Endothelial cell of umbilical vein (primary cell): Measurements from ENCODE around the gene KL. TPM values are rescaled to one million over a fixed set of nuclear protein-coding genes. Genes with fewer than 3 reads are reported as not detected.

ENCODE experiments used
- BruUV-seq: library from RNA; stranded (reverse); fragments of 400-500 nt; replicated peaks from 2 replicates; lab custom pipeline; 2021; lab: Mats Ljungman, UMichigan
- CTCF ChIA-PET: fragments of 300-600, 350-600 bp; sonication (Branson Sonifier 250); formaldehyde crosslinking; loops from one replicate; lab custom pipeline; 2021; ENCODE audit warnings: antibody characterized with exemption, inconsistent platforms; lab: Charles Lee
- POLR2A ChIA-PET: fragments of 300-600, 350-600 bp; sonication (Branson Sonifier 250); formaldehyde crosslinking; loops from one replicate; lab custom pipeline; 2021; ENCODE audit warnings: antibody characterized with exemption, inconsistent platforms; lab: Charles Lee
- DNase-seq: peaks from one replicate; pipeline ENCODE4 v3.0.0-alpha.2; 2011; ENCODE audit warnings: low read depth, low spot score
- FAIRE-seq: peaks from 2 replicates; lab custom pipeline; 2011; peaks lifted over from hg19 to GRCh38; lab: Jason Lieb, UNC
- H2AFZ ChIP-seq: 2 replicates; pipeline ENCODE4 v1.6.0; 2012; ENCODE audit warnings: low read depth, low read length, control low read depth, inconsistent platforms
- H3K27ac ChIP-seq: 2 replicates; pipeline ENCODE4 v1.5.1; 2011; ENCODE audit warnings: low read depth, mild to moderate bottlenecking, control low read depth, low read length, moderate library complexity; ENCODE audit not compliant: insufficient read depth
- H3K27me3 ChIP-seq, 2 experiments: 2 replicates each; pipeline versions ENCODE4 v1.6.0 to v1.6.1; 2011; ENCODE audit warnings: low read length in 2 of 2, mixed read lengths in 1 of 2; ENCODE audit not compliant: control insufficient read depth in 2 of 2, insufficient read depth in 2 of 2
- H3K36me3 ChIP-seq, 2 experiments: 2 replicates in 1 of 2; 3 replicates in 1 of 2; pipeline ENCODE4 v1.5.1; 2011; ENCODE audit warnings: low read length in 2 of 2, mild to moderate bottlenecking in 1 of 2, moderate library complexity in 1 of 2; ENCODE audit not compliant: control insufficient read depth in 2 of 2, insufficient read depth in 2 of 2; ENCODE audit errors: extremely low read depth in 1 of 2
- H3K4me1 ChIP-seq: 3 replicates; pipeline ENCODE4 v1.5.1; 2011; ENCODE audit warnings: mild to moderate bottlenecking, low read length; ENCODE audit not compliant: control insufficient read depth, insufficient read depth; ENCODE audit errors: extremely low read depth
- H3K4me2 ChIP-seq: 2 replicates; pipeline ENCODE4 v1.6.1; 2011; ENCODE audit warnings: low read length, control low read depth, mixed read lengths; ENCODE audit not compliant: insufficient read depth
- H3K4me3 ChIP-seq, 3 experiments: fragments of 200-600 bp in 1 of 3; sonication (generic), shearing (Covaris generic) in 1 of 3; replicated peaks in 1 of 3; 2 replicates each; pipeline ENCODE4 v1.5.1; 2011 to 2016; ENCODE audit warnings: control low read depth in 3 of 3, low read length in 3 of 3, mild to moderate bottlenecking in 2 of 3, inconsistent platforms in 1 of 3, low read depth in 1 of 3, moderate library complexity in 1 of 3; ENCODE audit not compliant: insufficient read depth in 1 of 3
- H3K79me2 ChIP-seq: 2 replicates; pipeline ENCODE4 v1.6.0; 2012; ENCODE audit warnings: low read length, inconsistent platforms; ENCODE audit not compliant: control insufficient read depth, insufficient read depth
- H3K9ac ChIP-seq: replicated peaks from 2 replicates; pipeline ENCODE3; 2011; ENCODE audit warnings: low read length, control low read depth; ENCODE audit not compliant: insufficient read depth; ENCODE audit errors: extremely low read depth
- H3K9me1 ChIP-seq: replicated peaks from 3 replicates; pipeline ENCODE4 v1.6.0; 2011; ENCODE audit warnings: mild to moderate bottlenecking, low read length; ENCODE audit not compliant: control insufficient read depth, insufficient read depth; ENCODE audit errors: extremely low read depth
- H3K9me3 ChIP-seq: replicated peaks from 2 replicates; pipeline ENCODE4 v1.5.1; 2012; ENCODE audit warnings: low read length, inconsistent platforms; ENCODE audit not compliant: control insufficient read depth, insufficient read depth
- H4K20me1 ChIP-seq: replicated peaks from 2 replicates; pipeline ENCODE3; 2011; ENCODE audit warnings: mild to moderate bottlenecking, low read length; ENCODE audit not compliant: control insufficient read depth, insufficient read depth; ENCODE audit errors: extremely low read depth
- CTCF ChIP-seq, 2 donors: IDR thresholded peaks; 1 replicate in 1 of 2; 2 replicates in 1 of 2; pipeline ENCODE4 v1.5.1; 2011; ENCODE audit warnings: low read length in 2 of 2, mild to moderate bottlenecking in 2 of 2, moderate library complexity in 2 of 2, control low read depth in 1 of 2, inconsistent platforms in 1 of 2, low read depth in 1 of 2; ENCODE audit not compliant: insufficient read depth in 1 of 2; ENCODE audit errors: extremely low read depth in 1 of 2
- EZH2 ChIP-seq: IDR thresholded peaks from 2 replicates; pipeline ENCODE4 v1.6.1; 2012; ENCODE audit warnings: borderline replicate concordance, low read depth, mild to moderate bottlenecking, moderate library complexity, low read length, inconsistent platforms; ENCODE audit not compliant: severe bottlenecking
- FOS ChIP-seq: IDR thresholded peaks from 2 replicates; pipeline ENCODE4 v1.6.1; 2011; ENCODE audit warnings: mild to moderate bottlenecking, low read length, moderate library complexity, borderline replicate concordance; ENCODE audit not compliant: insufficient read depth
- GATA2 ChIP-seq: IDR thresholded peaks from 2 replicates; pipeline ENCODE4 v1.7.0; 2011; ENCODE audit warnings: low read depth, mild to moderate bottlenecking, moderate library complexity, mixed read lengths, low read length; ENCODE audit not compliant: insufficient read length, insufficient read depth
- JUN ChIP-seq: IDR thresholded peaks from 2 replicates; pipeline ENCODE4 v1.6.1; 2011; ENCODE audit warnings: borderline replicate concordance, low read depth; ENCODE audit not compliant: insufficient read length, insufficient read depth
- POLR2A ChIP-seq: IDR thresholded peaks from 2 replicates; pipeline ENCODE4 v1.6.1; 2012; ENCODE audit warnings: low read depth, mild to moderate bottlenecking, control low read depth, low read length
- POLR2AphosphoS5 ChIP-seq: IDR thresholded peaks from 2 replicates; pipeline ENCODE4 v1.6.1; 2012; ENCODE audit warnings: low read depth, mild to moderate bottlenecking, control low read depth, low read length, moderate library complexity; ENCODE audit not compliant: insufficient read depth
- dilution Hi-C: fragments of 300-500 bp; cut with MboI; formaldehyde crosslinking; loops from one replicate; pipeline ENCODE4 v1.15.0; 2019; ENCODE audit warnings: low sequenced_read_pairs; ENCODE audit not compliant: extremely low pct_ligation_motif_present
- intact Hi-C: fragments of 100-400 bp; cut with micrococcal nuclease; formaldehyde crosslinking; loops from one replicate; pipeline ENCODE4 v1.10.0; 2022
- polyA plus RNA-seq, 4 experiments: library from polyadenylated mRNA; depleted of rRNA in 3 of 4; stranded (reverse) in 3 of 4; unstranded in 1 of 4; fragments of >200 nt; gene quantifications; 2 replicates each; pipeline versions ENCODE4 v1.2.1 to v1.2.3, GENCODE V29; 2011 to 2012; ENCODE audit warnings: missing spikeins in 1 of 4
- total RNA-seq: library from RNA; stranded (reverse); gene quantifications from 2 replicates; pipeline ENCODE4 v1.2.3, GENCODE V29; 2021

The KL gene
- total and polyA plus RNA-seq, 2 donors (not counting 3 experiments of a cell fraction or from before 2014, with no cell fraction given), result 0.01 to 0.07 TPM

- BruUV-seq, result no TSS peak
- peaks cover 2 to 25% of the 10 kb centered on the region in 2 experiments for H3K27me3 ChIP-seq
- H3K9ac ChIP-seq, result no peak overlapping the region
- H3K9me1 ChIP-seq, result no peaks in the 10 kb centered on the region
- no peaks in the 10 kb centered on the region for H3K36me3 ChIP-seq
- H2AFZ ChIP-seq, result no peak overlapping the region
- no peaks in the 10 kb centered on the region for H4K20me1 ChIP-seq
- dilution Hi-C loops (no loop called here), intact Hi-C loops (no loop called here)
- H3K27ac ChIP-seq, result no peak overlapping the region
- H3K79me2 ChIP-seq, result no peaks in the 10 kb centered on the region
- no peaks in the 10 kb centered on the region for H3K9me3 ChIP-seq
- H3K4me1 ChIP-seq, result peaks cover 4% of the 10 kb centered on the region
- H3K4me2 ChIP-seq, result no peak overlapping the region
- no peak for FAIRE-seq
- ChIA-PET CTCF (no interaction called here), POLR2A (no interaction called here)
- no peak for DNase-seq
- no peak overlapping the region for H3K4me3 ChIP-seq
- TF ChIP-seq JUN (no peak), EZH2 (no peak), POLR2AphosphoS5 (no peak), POLR2A (no peak), GATA2 (no peak), FOS (no peak), CTCF (IDR thresholded peaks at IDR 0.05; ENCODE audit: extremely low read depth in 1 of 2, insufficient read depth in 1 of 2, low read depth in 1 of 2, low read length in 2 of 2) (no peak)
Observed at GRCh38 chr13:33008946-33009722, 7.1 kb upstream of the KL start.
